ENCODE measurements around the gene SLC29A4. TPM values are rescaled to one million over a fixed set of nuclear protein-coding genes. Genes with fewer than 3 reads are reported as not detected.

SLC29A4 gene
- total RNA-seq, 2 experiments from 2014 or later = 0.39 to 1.1 TPM

- Mint-ChIP-seq H3K9me3 (no peaks in the 10 kb centered on the region), H3K36me3 (ENCODE audit: low read depth) (peaks cover 66% of the 10 kb centered on the region), H3K4me3 (no peak overlapping the region), H3K27ac (no peak overlapping the region), H3K27me3 (no peaks in the 10 kb centered on the region), H3K4me1 (ENCODE audit: low read depth) (peaks cover 10% of the 10 kb centered on the region)
- ChIA-PET CTCF (no interaction called here), POLR2A (no interaction called here)
- H3K27me3 ChIP-seq (ENCODE audit: control insufficient read depth in 1 of 2, insufficient read depth in 2 of 2, low read length in 2 of 2) = no peaks in the 10 kb centered on the region
- peaks cover under 1 to 11% of the 10 kb centered on the region in 2 experiments for H3K9me3 ChIP-seq (ENCODE audit: control insufficient read depth in 1 of 2, insufficient read depth in 1 of 2, low read length in 2 of 2)
- DNase-seq = no peak
- intact Hi-C loops (cut with DNase I, micrococcal nuclease) = no loop called here
- no peak overlapping the region for H3K4me3 ChIP-seq (ENCODE audit: low read length)
- peaks cover 56% of the 10 kb centered on the region for H3K36me3 ChIP-seq (ENCODE audit: insufficient read depth, low read length)
- no peak overlapping the region for H3K27ac ChIP-seq (ENCODE audit: low read depth in 1 of 2, low read length in 2 of 2)
- TF ChIP-seq CTCF (IDR thresholded peaks at IDR 0.05) = no peak
- ATAC-seq (ENCODE audit: poor library complexity) = no peak
- peaks cover 6% of the 10 kb centered on the region for H3K4me1 ChIP-seq (ENCODE audit: insufficient read depth, low read length)
These were observed 67.4 kb downstream of the SLC29A4 start for GRCh38 chr7:5350174-5350463.

DNA sequence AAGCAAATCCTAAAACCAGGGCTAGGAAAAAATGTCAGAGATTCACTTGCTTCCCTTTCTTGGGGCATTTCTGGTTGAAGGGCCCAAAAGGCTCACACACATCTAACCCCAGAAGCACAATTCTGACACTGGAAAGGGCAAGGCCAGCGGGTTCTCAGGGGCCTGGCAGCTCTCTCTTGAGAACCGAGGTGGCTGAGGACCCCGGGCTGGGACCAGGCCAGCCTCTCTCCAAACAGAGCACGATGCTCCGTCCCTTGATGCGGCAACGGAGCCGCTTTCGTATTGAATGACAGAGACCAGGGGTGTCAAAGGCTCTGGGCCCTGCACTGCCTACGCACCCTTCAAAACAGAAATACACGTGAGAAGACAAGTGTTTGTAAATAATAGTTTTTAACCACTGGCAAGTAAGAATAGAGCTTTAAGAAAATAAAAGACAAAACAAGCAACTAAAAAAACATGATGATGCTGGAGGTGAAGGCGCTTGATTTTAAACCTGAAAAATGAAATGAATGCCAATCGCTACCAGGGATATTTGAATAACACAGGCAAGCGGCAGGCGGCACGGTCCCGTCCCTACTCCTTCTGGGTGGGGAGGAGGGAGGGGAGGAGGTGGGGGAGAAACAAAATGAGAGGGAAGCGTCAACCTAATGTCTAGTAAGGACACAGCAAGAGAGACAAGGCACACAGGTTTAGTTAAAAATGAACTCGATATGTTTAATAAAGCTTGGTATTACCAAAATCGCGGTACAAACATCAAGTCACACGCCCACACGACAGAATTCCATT, 68.0 kb downstream of the SLC29A4 start:
- Histone ChIP-seq H3K27ac (ENCODE audit: low read depth in 1 of 2, low read length in 2 of 2) (no peak overlapping the region), H3K4me3 (ENCODE audit: low read length) (no peak overlapping the region), H3K9me3 (ENCODE audit: control insufficient read depth in 1 of 2, insufficient read depth in 1 of 2, low read length in 2 of 2) (peaks cover 0 to 5% of the 10 kb centered on the region in 2 experiments), H3K27me3 (ENCODE audit: control insufficient read depth in 1 of 2, insufficient read depth in 2 of 2, low read length in 2 of 2) (no peaks in the 10 kb centered on the region), H3K4me1 (ENCODE audit: insufficient read depth, low read length) (peaks cover 6% of the 10 kb centered on the region), H3K36me3 (ENCODE audit: insufficient read depth, low read length) (peaks cover 56% of the 10 kb centered on the region)
- DNase-seq (no peak), ATAC-seq (ENCODE audit: poor library complexity) (no peak)
- intact Hi-C loops (cut with DNase I, micrococcal nuclease) = no loop called here
- TF ChIP-seq CTCF (IDR thresholded peaks at IDR 0.05) = no peak
- Mint-ChIP-seq H3K36me3 (ENCODE audit: low read depth) (peaks cover 68% of the 10 kb centered on the region), H3K4me1 (ENCODE audit: low read depth) (peaks cover 13% of the 10 kb centered on the region), H3K27ac (no peak overlapping the region), H3K9me3 (no peaks in the 10 kb centered on the region), H3K27me3 (no peaks in the 10 kb centered on the region), H3K4me3 (no peak overlapping the region)
- POLR2A ChIA-PET = no interaction called here
- CTCF ChIA-PET = interaction anchor here (0.5 kb wide), 1 partner anchor 14 kb away, joined by 4 read pairs; no protein-coding TSS in a partner anchor

DNA sequence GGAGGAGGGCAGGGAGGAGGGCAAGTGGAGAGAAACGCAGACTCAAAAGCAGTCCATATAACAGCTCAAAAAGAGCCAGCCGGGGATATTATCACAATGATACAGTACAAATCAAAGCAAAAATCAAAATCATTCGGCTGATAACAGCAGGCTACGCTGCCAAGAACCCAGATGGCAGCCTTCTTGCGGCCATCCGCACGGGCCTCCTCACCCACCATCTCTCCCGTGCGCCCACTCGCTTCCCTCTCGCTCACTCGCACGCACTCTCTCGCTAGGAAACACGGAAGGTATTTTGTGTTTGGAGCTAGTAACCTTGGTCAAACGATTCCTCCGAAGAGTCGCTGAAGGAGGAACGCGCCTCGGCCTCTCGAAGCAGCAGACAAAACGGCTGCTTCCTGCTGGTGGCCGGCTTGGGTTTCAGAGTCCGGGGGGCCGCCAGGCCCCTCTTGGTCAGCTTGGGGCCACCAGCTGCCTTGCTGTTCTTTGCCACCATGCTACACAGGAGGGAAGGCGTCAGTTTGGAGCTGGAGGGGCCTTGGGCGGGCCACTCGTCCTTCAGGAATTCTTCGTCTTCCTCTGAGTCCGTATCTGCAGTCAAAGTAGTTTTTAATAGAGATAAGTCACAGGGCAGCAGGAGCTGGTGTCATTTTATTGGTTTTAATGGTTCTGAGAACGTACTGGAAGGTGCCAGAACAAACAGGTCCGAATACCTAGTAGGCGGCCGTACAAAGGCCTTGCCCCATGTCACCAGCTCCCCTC, 68.9 kb downstream of the SLC29A4 start:
- ATAC-seq (ENCODE audit: poor library complexity) = no peak
- Histone ChIP-seq H3K27me3 (ENCODE audit: control insufficient read depth in 1 of 2, insufficient read depth in 2 of 2, low read length in 2 of 2) (no peaks in the 10 kb centered on the region), H3K4me1 (ENCODE audit: insufficient read depth, low read length) (peaks cover 6% of the 10 kb centered on the region), H3K4me3 (ENCODE audit: low read length) (no peak overlapping the region), H3K9me3 (ENCODE audit: control insufficient read depth in 1 of 2, insufficient read depth in 1 of 2, low read length in 2 of 2) (no peaks in the 10 kb centered on the region), H3K27ac (ENCODE audit: low read depth in 1 of 2, low read length in 2 of 2) (no peak overlapping the region), H3K36me3 (ENCODE audit: insufficient read depth, low read length) (peaks cover 62% of the 10 kb centered on the region)
- CTCF ChIA-PET = interaction anchor here (0.5 kb wide), 1 partner anchor 13 kb away, joined by 4 read pairs; no protein-coding TSS in a partner anchor
- Mint-ChIP-seq H3K4me1 (ENCODE audit: low read depth) (peaks cover 13% of the 10 kb centered on the region), H3K27ac (no peak overlapping the region), H3K9me3 (no peaks in the 10 kb centered on the region), H3K4me3 (no peak overlapping the region), H3K36me3 (ENCODE audit: low read depth) (peaks cover 71% of the 10 kb centered on the region), H3K27me3 (no peaks in the 10 kb centered on the region)
- no peak for DNase-seq
- TF ChIP-seq CTCF (IDR thresholded peaks at IDR 0.05) = no peak
- POLR2A ChIA-PET = interaction anchor here (0.5 to 0.6 kb wide), 2 partner anchors 373 to 918 kb away, joined by 3 read pairs; no protein-coding TSS in a partner anchor
- intact Hi-C loops (cut with DNase I, micrococcal nuclease) = no loop called here
